Fibroblast of skin of back (primary cell): ENCODE results near the gene RIMKLB.
"Not testable (repeated sequence)": the region's sequence is repeated elsewhere in the genome, so short reads cannot be mapped to it uniquely, and the experiment has no call there.

Source experiments
- DNase-seq: peaks from one replicate; pipeline ENCODE4 v3.0.0-alpha.2; 2013

RIMKLB gene

DNA sequence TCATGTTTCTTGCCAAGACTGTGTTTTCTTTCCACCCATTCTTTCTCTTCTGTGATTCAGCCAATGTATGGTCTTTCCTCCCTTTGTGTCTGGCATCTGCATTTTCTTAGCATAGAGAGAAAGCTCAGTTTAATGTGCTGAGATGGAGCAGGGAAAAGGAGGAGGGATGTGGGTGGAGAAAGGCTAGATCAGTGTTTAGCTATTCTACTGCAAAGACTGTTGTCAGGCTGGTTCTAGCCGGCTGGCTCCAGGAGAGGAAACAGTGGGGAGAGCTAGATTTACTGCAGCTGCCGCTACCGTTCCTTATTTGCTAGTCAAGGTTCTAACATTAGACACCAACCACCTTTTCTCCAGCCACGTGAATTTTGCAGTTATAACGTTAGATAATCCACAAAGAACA is 5.2 kb upstream of the RIMKLB start:
- peak; percentile 58 for DNase-seq

DNA sequence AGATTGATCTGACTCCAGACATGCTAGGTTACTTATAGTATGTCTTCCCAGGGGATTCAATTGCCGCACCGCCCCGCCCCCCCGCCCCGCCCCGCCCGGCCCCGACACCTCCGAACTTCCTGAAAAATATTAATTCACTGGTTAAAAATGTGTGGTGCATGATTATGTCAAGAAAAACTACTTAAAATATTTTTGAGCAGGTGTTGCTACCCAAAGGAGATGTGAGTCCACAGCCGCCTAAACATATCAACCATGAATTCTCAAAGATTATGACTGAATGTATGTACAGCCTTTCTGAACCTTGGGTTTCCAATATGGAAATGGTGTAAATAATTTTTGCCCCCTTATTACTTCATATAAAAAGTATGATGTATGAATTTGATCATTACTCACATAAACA is 2.7 kb upstream of the RIMKLB start:
- DNase-seq: no peak

DNA sequence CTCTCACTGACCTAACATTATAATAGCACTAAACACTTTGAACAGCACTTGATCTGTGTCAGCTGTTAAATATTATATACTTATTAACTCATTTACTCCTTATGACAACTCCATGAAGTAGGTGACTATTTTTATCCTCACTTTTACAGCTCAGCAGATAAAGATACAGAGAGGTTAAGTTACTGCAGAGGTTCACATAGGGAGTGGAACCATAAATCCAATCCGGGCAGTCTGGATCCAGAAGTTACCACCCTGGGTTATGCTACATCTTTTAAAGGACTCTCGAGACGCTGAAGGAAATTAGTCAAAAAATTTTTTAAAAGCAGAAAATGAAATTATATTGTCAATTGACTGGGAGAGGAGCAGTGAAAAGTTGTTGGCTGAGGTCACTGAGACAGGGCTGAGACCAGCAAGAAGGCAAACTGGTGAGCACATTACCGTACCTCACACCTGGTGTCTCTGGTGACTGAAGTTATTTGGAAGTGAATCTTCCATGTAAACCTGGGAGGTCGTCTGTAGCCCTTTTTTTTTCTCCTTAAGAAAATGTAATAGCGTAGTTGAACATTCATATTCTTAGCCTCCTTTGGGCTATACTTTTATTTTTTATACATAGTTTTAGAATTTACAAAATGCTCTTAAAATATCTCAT is 1.2 kb upstream of the RIMKLB start:
- DNase-seq: no peak

DNA sequence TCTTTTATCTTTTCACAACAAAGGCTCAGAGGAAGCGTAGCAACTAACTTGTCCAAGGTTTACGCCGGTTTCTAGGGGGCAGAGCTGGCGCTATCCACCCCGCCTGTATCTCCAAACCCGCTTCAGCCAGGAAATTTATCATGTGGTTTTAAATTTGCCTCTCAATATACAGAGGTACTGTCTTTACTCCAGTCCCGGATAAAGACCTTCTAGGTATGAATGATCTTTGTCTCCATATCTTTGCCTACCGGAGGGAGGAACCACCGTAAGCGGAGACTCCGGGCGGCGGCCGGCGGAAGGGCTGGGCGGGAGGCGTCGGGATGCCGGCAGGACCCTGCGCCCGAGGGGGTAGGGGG is 693 bp upstream of the RIMKLB start:
- peak; percentile 35 for DNase-seq

DNA sequence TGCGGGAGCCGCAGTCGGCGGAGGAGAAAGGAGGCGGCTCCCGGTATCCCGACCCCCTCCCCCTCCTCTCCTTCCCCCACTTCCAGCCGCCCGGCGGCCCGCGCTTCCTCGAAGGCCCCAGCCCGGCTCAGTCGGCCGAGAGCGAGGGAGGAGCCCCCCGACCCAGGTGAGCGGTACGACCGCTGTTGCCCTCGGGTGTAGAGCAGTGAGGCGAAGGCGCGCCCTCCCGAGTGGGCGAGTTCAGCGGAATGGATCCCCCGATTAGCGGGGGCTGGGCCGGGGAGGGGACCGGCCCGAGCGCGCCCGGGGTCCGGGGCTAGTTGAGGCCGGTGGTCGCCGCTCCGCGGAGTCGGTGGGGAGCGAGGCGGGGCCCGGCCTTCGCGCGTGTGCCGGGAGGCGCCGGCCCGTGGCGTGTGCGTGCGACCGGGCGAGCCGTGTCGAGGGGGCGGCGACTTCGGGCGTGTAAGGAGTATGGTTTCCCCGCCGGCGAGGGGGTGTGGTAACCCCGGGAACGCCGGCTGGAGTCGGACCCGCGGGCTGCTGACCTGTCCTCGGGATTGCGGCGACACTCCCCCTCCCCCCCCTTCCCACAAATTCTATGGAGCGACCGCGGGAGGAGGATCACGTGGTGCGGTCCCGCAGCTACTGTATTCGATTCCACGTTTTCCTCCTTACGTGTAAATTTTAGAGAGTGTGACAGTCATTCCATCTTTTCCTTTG is 501 bp downstream of the RIMKLB start:
- DNase-seq: peak; percentile 57

DNA sequence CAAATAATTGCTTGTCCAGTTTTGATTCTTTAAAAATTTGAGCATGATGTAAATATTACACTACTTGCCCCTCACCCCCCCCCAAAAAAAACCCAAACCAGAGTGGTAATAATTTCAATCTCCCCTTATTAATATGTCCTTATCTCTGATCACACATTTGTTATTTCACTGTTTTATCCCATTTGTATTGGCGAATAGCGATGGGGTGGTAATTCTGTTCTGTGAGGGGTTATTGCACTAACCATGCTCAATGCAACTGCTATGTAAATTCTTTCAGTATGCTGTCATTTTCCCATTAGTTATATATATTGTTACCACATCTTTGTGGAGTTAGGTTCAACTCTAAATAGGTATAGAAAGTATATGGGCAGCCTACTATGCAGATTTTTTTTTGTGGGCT is 1.1 kb downstream of the RIMKLB start:
- DNase-seq: peak; percentile 54

DNA sequence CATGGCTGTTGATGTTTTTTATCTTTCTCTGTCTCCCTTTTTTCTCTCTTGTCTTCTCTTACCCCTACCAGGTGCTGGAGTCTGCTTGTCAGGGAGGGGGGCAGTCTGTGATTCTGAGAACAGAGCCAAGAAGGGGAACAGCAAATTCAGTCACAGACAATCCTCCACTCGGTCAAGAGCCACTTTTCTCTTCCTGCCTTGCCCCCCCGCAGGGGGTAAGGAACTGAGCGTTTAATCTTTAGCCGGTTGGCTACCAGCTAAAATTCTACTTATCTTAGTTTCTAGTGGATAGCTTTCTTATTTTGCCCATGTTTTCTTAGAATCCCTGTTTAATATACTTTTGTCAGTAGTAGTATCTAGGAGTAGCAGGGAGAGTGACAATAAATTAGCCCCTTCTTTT is 1.9 kb downstream of the RIMKLB start:
- DNase-seq: no peak

DNA sequence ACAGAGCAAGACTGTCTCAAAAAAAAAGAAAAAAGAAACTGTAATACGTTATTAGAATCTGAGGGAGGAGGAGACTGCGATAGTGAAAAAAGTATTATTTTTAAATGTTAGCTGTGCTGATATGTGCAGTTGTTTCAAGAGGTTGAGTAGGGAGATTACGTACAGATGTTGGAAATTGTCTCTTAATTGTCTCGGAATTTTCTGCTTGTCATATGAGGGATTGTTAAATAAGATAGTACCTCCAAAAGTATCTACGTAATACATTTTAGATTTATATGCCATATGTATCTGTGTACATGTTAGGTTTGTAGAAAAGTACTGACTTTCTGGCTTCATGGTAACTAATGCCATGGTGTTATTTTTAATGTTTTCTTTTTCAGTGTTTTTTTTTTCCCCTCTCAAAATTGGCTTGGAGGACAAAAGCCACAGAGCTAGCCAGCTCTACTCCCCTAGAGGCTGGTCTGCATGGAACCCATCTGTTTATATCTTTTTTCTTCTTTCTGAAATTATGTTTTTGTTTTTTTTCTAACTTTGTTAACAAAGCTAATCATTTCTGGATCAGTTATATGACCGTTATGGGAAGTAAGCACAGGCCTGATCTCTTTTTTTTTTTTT is 3.4 kb downstream of the RIMKLB start:
- DNase-seq: no peak

DNA sequence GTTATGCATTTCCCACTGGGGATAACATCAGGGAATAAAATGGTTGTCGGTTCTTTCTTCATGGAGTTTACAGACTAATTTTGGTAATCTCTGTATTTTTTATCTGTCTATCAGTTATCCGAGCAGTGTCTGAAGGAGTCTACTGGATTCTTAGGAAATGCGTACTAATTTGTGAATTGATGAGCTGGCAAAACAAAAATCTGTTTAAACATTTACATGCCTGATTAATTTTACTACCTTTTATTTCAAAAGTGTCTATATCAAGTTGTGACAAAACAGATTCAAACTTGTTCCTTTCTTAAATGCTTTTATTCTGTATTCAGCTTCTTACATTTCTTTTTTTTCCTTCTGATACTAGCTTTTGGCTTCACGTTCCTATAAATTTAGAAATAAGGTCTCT is 4.4 kb downstream of the RIMKLB start:
- no peak for DNase-seq

DNA sequence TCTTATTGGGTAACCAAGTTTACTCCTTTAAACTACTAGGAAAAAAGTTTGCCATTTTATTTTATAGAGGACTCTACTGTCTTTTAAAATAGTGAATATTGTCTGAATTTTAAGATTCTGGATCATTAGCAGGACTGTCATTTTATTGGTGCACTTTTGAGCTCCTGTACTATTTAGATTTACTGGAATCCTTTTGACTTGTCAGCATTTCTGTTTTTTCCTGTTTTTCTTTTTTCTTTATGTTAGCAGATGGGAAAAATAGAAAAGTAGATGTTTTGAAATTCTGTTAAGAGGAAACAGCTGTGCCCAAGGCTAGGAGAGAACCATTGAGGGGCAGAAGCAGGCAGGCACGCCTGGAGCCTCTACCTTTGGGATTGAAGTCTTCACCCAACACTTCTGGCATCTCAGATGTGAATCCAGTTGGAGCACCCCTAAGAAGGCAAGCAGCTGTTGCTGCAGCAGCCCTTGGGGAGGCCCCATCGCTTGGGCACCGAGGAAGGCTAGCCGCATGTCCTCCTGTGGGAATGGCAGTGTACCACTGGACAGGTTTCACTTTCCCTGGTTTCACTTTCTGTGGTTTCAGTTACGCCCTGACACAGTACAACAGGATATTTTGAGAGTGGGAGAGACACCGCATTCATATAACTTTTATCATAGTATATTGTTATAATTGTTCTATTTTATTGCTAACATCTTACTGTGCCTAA is 11.5 kb downstream of the RIMKLB start:
- DNase-seq: peak; percentile 7

DNA sequence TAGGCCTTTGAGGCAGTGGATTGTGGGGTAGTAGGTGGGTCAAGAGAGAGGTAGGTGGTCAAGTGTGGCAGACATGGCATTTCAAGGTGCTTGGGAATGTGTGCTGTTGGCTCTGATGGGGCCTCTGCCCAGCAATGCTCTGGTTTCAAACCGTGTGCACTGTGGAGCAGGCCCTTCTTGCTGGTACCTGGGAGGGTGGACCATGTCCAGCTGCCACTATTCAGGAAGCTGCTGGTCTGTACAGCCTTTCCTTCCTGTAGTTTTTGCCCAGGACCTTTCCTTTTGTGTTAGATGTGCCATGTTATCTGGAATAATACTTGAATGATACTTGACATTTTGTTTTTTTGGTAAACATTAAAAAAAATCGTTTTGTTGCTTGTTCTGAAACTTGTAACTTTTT is 14.8 kb downstream of the RIMKLB start:
- no peak for DNase-seq

DNA sequence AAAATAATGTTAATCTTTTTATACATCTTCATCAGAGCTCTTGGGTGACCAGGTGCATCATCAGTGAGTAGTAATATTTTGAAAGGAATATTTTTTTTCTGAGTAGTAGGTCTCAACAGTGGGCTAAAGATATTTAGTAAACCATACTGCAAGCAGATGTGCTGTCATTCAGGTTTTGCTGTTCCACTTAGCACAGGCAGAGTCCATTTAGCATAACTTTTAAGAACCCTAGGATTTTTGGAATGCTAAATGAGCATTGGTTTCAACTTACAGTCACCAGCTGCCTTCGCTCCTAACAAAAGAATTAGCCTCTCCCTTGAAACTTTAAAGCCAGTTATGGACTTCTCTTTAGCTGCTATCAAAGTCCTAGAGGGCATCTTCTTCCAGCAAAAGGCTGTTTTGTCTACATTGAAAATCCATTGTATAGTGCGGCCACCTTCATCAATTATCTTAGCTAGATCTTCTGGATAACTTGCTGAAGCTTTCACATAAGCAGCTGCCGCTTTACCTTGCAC is 24.6 kb downstream of the RIMKLB start:
- DNase-seq: no peak

DNA sequence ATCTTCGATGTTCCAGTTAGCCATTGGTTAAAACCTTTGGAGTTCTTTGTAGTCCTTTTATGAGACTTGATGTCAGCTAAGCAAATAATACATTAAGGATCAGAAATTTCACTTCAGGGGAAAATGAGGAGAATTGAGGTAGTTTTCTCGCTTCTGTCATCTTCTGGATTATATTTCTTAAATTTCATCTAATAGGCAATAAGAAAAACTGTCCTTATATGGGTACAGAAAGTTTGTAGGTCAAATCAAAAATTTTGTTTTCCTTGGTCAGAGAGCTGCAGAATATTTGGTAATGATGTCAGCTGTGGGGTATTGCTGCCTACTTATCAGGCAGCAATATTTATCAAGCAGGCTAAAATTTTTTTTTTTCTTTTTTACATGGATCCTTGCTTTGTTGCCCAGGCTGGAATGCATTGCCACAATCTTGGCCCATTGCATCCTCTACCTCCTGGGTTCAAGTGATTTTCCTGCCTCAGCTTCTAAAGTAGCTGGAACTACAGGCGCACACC is 37.1 kb downstream of the RIMKLB start:
- DNase-seq: peak; percentile 55

DNA sequence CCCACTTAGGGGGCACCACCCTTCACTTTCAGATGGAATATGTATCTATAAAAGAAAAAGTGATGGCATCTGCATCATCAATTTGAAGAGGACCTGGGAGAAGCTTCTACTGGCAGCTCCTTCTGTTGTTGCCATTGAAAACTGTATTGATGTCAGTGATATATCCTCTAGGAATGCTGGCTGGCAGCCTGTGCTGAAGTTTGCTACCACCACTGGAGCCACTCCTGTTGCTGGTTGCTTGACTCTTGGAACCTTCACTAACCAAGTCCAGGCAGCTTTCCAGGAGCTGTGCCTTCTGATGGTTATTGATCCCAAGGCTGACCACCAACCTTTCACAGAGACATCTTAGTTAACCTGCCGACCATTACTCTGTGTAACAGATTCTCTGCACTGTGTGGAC is 44.7 kb downstream of the RIMKLB start:
- DNase-seq: peak; percentile 68

DNA sequence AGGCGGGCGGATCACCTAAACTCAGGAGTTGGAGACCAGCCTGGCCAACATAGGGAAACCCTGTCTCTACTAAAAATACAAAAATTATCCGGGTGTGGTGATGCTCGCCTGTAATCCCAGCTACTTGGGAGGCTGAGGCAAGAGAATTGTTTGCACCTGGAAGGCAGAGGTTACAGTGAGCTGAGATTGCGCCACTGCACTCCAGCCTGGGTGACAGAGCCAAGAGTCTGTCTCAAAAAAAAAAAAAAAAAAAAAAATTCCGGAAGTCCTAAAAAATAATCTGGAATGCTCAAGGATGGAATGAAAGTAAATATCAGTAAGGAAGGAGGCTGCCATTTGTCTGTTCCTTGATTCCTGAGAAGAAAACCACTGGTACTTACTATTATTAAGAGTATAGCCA is 45.3 kb downstream of the RIMKLB start:
- not testable (repeated sequence) for DNase-seq

DNA sequence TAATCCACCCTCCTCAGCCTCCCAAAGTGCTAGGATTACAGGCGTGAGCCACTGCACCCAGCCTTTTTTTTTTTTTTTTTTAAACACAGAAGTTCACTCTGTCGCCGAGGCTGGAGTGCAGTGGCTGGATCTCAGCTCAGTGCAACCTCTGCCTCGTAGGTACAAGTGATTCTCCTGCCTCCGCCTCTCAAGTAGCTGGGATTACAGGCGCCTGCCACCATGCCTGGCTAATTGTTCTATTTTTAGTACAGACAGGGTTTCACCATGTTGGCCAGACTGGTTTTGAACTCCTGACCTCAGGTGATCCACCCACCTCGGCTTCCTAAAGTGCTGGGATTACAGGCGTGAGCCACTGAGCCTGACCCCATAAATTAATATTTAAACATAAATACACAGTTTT is 47.8 kb downstream of the RIMKLB start:
- not testable (repeated sequence) for DNase-seq

DNA sequence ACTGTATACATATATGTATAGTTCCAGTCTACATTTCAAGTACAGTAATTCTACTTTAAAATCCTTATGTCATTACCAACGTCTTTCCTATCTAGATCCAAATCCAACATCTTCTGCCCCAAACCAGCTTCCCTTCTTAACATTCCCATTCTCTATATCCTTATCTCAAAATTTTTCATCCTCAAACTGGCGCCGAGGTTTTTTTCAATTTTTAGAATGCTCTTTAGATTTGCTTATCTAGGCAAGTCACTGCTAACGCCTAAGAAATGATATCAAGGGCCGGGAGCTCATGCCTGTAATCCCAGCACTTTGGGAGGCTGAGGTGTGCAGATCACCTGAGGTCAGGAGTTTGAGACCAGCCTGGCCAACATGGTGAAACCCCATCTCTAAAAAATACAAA is 48.3 kb downstream of the RIMKLB start:
- no peak for DNase-seq

DNA sequence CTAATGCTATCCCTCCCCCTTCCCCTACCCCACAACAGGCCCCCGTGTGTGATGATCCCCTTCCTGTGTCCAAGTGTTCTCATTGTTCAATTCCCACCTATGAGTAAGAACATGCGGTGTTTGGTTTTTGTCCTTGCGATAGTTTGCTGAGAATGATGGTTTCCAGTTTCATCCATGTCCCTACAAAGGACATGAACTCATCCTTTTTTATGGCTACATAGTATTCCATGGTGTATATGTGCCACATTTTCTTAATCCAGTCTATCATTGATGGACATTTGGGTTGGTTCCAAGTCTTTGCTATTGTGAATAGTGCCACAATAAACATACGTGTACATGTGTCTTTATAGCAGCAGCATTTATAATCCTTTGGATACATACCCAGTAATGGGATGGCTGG is 62.3 kb downstream of the RIMKLB start:
- DNase-seq: not testable (repeated sequence)

DNA sequence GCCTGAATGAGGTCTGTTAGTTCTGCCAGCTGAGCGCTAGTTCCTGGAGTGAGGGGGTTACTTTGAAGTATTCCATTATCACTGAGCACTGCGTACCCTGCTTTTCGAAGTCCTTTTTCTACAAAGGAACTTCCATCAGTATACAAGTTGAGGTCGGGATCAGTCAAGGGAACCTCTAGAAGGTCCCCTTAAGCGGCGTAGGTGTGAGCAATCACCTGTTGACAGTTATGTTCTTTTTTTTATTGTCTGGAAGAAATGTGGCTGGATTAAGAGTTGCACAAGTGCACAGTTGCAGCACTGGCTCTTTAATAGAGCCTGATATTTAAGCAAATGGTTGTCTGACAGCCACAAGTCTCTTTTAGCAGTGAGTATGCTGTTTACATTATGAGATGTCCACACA is 64.9 kb downstream of the RIMKLB start:
- DNase-seq: not testable (repeated sequence)

DNA sequence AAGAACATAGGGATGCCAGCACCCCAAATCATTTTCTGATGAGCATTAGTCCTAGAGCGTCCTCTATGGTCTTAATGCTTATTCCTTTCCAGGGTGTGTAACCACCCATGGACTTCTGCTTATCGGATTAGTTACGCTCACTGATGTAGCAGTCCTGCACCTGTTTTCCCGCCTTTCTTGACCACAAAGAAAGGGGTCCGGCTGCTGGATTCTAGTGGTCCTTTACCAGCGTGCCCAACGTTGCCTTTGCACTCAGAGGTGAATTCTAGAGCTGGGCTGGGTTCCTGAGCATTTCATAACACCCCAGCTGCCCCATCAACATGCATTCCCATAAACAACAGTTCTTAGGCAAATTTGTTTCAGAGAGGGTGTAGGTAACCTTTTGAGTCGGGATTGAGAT is 68.3 kb downstream of the RIMKLB start:
- not testable (repeated sequence) for DNase-seq

DNA sequence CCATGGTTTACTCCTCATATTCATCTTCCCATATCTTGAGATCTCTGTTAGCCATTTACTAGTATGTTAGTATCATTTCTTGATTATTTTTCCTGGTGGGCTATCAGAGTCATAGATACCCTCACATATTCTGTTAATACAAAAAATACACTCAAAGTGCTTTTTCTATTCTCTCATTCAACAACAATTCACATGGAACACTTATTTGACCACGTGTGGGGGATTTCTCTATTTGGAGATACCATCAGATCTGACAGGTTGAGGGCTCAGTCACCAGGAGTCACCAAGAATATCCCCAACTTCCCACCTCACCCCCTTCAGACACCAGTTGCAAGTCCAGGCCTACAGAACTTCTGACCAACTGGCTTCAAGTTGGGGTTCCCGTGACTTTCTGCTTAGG is 72.7 kb downstream of the RIMKLB start:
- no peak for DNase-seq

DNA sequence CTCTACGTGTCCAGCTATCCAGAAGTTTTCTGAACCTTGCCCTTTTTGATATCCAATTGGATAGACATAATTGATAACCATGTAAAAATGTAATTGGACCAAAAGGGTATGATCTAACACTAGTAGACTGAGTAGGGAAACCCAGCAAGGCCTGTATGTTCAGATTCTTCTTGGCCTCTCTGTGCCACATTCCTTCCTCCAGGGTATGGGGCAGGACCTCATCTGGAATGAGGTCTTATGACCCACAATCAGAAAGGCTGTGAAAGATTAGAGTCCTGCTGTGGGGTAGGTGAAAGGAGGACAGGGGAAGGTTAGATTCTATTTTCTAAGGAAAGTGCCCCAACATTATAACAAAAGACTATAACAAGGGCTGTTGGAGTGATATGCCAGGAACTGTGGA is 73.3 kb downstream of the RIMKLB start:
- DNase-seq: no peak

DNA sequence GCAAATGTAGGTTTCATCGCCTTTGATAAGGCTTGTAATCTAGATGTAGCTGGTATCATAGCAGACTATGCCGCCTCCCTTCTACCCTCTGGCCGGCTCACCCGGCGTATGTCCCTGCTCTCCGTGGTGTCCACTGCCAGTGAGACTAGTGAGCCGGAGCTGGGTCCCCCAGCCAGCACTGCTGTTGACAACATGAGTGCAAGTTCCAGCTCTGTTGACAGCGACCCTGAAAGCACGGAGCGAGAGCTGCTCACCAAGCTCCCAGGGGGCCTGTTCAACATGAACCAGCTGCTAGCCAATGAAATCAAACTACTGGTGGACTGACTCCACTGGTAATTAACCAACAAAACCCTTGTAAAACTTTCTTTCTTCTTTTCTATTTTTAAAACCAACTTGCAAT is 75.7 kb downstream of the RIMKLB start:
- DNase-seq: no peak
